Esophagus squamous epithelium (tissue), 5 donors: ENCODE measurements around the gene PARD6B. TPM values are rescaled to one million over a fixed set of nuclear protein-coding genes. Genes with fewer than 3 reads are reported as not detected.
A peak's percentile ranks its signal among the peaks of the same experiment; 100 is the strongest.
"Not testable (repeated sequence)": the region's sequence is repeated elsewhere in the genome, so short reads cannot be mapped to it uniquely, and the experiment has no call there.

Experiments used
- DNase-seq: peaks from one replicate; lab custom pipeline; 2025; lab: John Stamatoyannopoulos, UW
- H3K27ac ChIP-seq, 4 donors: fragments of 200-600 bp; sonication (generic); one replicate each; pipeline ENCODE4 v1.5.1; 2016 to 2019; ENCODE audit warnings: mild to moderate bottlenecking in 1 of 4
- H3K27me3 ChIP-seq, 4 donors: fragments of 200-600 bp; sonication (generic); 1 replicate in 3 of 4; 2 replicates in 1 of 4; pipeline versions ENCODE4 v1.5.1 to v1.6.0; 2017 to 2021; ENCODE audit warnings: antibody characterized with exemption in 1 of 4
- H3K36me3 ChIP-seq, 3 donors: fragments of 200-600 bp; sonication (generic); one replicate each; pipeline ENCODE4 v1.5.1; 2016 to 2019
- H3K4me1 ChIP-seq, 3 donors: fragments of 200-600 bp; sonication (generic); one replicate each; pipeline ENCODE4 v1.5.1; 2017 to 2019
- H3K4me3 ChIP-seq, 4 donors: fragments of 200-600 bp; sonication (generic); 1 replicate in 3 of 4; 2 replicates in 1 of 4; pipeline ENCODE4 v1.5.1; 2016 to 2019; ENCODE audit warnings: mild to moderate bottlenecking in 2 of 4, moderate library complexity in 1 of 4
- H3K9me3 ChIP-seq, 3 donors: fragments of 200-600 bp; sonication (generic); one replicate each; pipeline ENCODE4 v1.5.1; 2016 to 2019
- POLR2A ChIP-seq, 4 donors: fragments of 450-650 bp; IDR thresholded peaks; one replicate each; pipeline ENCODE4 v1.6.1; 2017; ENCODE audit warnings: antibody characterized with exemption in 4 of 4, mild to moderate bottlenecking in 4 of 4, moderate library complexity in 3 of 4
- WGBS, 2 donors: methylation state at CpG; one replicate each; pipeline ENCODE4 v1.1.5; 2018; 5-methylcytosine and 5-hydroxymethylcytosine counted together
- intact Hi-C: fragments of 100-400 bp; cut with DNase I; formaldehyde crosslinking; loops from one replicate; pipeline ENCODE4 v1.15.0; 2022
- total RNA-seq, 4 donors: library from RNA; depleted of rRNA; stranded (reverse); fragments of >200 nt; gene quantifications; one replicate each; pipeline ENCODE4 v1.1.0, GENCODE V29; 2016
- TF ChIP-seq, protein P1 (sequence below), 6 experiments: fragments of 450-650 bp in 4 of 6; fragments of 200-600 bp in 2 of 6; sonication (generic) in 2 of 6; IDR thresholded peaks; one replicate each; pipeline ENCODE4 v1.5.1; 2016 to 2019; ENCODE audit warnings: antibody characterized with exemption in 6 of 6, mild to moderate bottlenecking in 4 of 6, moderate library complexity in 4 of 6
- donor health status: DM: yes; HTN: yes; CAD: no.

Gene PARD6B
- total RNA-seq, 4 donors from 2014 or later = 4.7 to 6.5 (median 5.3) TPM

DNA sequence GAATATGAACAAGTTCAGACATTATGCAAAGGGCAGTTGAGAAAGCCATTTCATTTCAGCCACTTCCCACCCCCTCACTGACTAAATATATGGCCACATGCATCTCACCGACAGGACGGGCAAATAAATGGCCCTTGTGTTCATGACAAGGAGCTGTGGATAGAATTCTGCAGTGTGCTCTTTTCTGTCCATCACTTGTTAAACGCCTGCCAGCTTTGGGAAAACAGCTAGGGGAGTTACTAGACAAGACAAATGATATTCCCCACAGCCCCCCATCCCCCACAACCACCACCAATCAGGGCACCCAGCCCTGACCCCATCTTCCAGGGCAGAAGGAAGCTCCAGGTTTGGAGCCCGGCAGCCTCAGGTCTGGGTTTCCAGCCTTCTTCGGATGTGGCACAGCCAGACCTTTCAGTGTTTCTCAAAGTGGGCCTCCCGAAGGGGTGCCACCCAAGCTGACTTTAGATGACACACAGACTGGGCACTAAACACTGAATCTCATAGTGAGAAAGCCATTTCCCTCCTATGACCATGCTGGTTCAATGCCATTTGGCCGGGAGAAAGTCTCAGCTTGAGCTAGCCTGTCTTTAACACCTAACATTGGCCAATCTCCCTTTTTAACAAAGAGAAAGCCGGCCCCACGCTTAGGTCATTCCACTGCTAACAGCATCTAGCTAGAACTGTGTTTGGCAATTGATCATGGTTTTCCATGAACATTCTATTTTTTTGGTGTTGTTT, 36.1 kb upstream of the PARD6B start:
- Histone ChIP-seq H3K36me3 (no peaks in the 10 kb centered on the region), H3K27ac (peak overlapping the region in 2 of 4 donors; percentile 36 to 51), H3K4me1 (peaks cover 0 to 24% (median 3%) of the 10 kb centered on the region in 3 donors), H3K9me3 (no peaks in the 10 kb centered on the region), H3K27me3 (peaks cover 0 to 40% (median 0%) of the 10 kb centered on the region in 4 donors), H3K4me3 (no peak overlapping the region)
- WGBS, 2 donors = 50 to 55% methylated on average over 6 of the region's 9 CpGs
- DNase-seq = no peak
- no peak for TF ChIP-seq POLR2A (IDR thresholded peaks at IDR 0.05)
- TF ChIP-seq, protein P1, sequence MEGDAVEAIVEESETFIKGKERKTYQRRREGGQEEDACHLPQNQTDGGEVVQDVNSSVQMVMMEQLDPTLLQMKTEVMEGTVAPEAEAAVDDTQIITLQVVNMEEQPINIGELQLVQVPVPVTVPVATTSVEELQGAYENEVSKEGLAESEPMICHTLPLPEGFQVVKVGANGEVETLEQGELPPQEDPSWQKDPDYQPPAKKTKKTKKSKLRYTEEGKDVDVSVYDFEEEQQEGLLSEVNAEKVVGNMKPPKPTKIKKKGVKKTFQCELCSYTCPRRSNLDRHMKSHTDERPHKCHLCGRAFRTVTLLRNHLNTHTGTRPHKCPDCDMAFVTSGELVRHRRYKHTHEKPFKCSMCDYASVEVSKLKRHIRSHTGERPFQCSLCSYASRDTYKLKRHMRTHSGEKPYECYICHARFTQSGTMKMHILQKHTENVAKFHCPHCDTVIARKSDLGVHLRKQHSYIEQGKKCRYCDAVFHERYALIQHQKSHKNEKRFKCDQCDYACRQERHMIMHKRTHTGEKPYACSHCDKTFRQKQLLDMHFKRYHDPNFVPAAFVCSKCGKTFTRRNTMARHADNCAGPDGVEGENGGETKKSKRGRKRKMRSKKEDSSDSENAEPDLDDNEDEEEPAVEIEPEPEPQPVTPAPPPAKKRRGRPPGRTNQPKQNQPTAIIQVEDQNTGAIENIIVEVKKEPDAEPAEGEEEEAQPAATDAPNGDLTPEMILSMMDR (IDR thresholded peaks at IDR 0.05) = no peak
- intact Hi-C loops = no loop called here

- peaks cover 0 to 11% (median 0%) of the 10 kb centered on the region in 4 donors for H3K27me3 ChIP-seq
- intact Hi-C loops = not testable (repeated sequence)
Observed at GRCh38 chr20:50698255-50698654, 33.1 kb upstream of the PARD6B start.

GRCh38 chr20:50699688-50700087, 31.7 kb upstream of the PARD6B start:
- no peak for DNase-seq
- no peak for TF ChIP-seq POLR2A (IDR thresholded peaks at IDR 0.05)
- TF ChIP-seq, protein P1 (IDR thresholded peaks at IDR 0.05) = no peak
- no peak overlapping the region for H3K4me3 ChIP-seq
- peaks cover 0 to 5% (median 0%) of the 10 kb centered on the region in 3 donors for H3K4me1 ChIP-seq
- H3K36me3 ChIP-seq = no peaks in the 10 kb centered on the region
- intact Hi-C loops = no loop called here
- H3K9me3 ChIP-seq = no peaks in the 10 kb centered on the region
- H3K27ac ChIP-seq = no peak overlapping the region
- WGBS, 2 donors = 90 to 95% methylated on average over 5 of the region's 5 CpGs
- H3K27me3 ChIP-seq = peaks cover 0 to 3% (median 0%) of the 10 kb centered on the region in 4 donors

More at GRCh38 chr20:50698255-50698654, 33.1 kb upstream of the PARD6B start:
- H3K4me1 ChIP-seq, H3K27ac ChIP-seq, H3K9me3 ChIP-seq, DNase-seq, H3K36me3 ChIP-seq, H3K4me3 ChIP-seq: not testable (repeated sequence)
- 92 to 98% methylated on average over 7 of the region's 7 CpGs for WGBS, 2 donors

GRCh38 chr20:50701041-50701963, 30.1 kb upstream of the PARD6B start:
- no peak overlapping the region for H3K4me3 ChIP-seq
- H3K27ac ChIP-seq = no peak overlapping the region
- WGBS, 2 donors = 76 to 80% methylated on average over 11 of the region's 11 CpGs
- DNase-seq = no peak
- intact Hi-C loops = no loop called here
- H3K9me3 ChIP-seq = no peaks in the 10 kb centered on the region
- no peaks in the 10 kb centered on the region for H3K36me3 ChIP-seq
- TF ChIP-seq, protein P1 (IDR thresholded peaks at IDR 0.05) = no peak
- TF ChIP-seq POLR2A (IDR thresholded peaks at IDR 0.05) = no peak
- H3K27me3 ChIP-seq = peaks cover 0 to 4% (median 0%) of the 10 kb centered on the region in 4 donors
- H3K4me1 ChIP-seq = no peaks in the 10 kb centered on the region

GRCh38 chr20:50703651-50704438, 27.5 kb upstream of the PARD6B start:
- intact Hi-C loops, H3K4me3 ChIP-seq, H3K36me3 ChIP-seq, DNase-seq, H3K9me3 ChIP-seq, H3K4me1 ChIP-seq, H3K27ac ChIP-seq, H3K27me3 ChIP-seq: not testable (repeated sequence)
- 86 to 90% methylated on average over 5 to 7 of the region's 9 CpGs for WGBS, 2 donors
